Amygdala (tissue), 56 donors: Measurements from ENCODE around the gene WBP1.
"Not testable (repeated sequence)": the region's sequence is repeated elsewhere in the genome, so short reads cannot be mapped to it uniquely, and the experiment has no call there.

ENCODE experiments used
- DNase-seq, 56 donors: peaks; one replicate each; lab custom pipeline; 2025; lab: John Stamatoyannopoulos, UW

Gene WBP1

GRCh38 chr2:74458132-74458937, at the start of gene WBP1:
Gene WBP1 (plus strand): TSS chr2:74458438. CDS start chr2:74458603, 165 bp downstream.
- DNase-seq = peak; percentile 65 to 100 (median 100)

GRCh38 chr2:74413001-74413698, 45.1 kb upstream of the WBP1 start:
- no peak for DNase-seq

GRCh38 chr2:74414441-74414840, 43.8 kb upstream of the WBP1 start:
- DNase-seq = no peak

GRCh38 chr2:74414881-74415761, 43.1 kb upstream of the WBP1 start:
- peak in 22 of 56 donors; percentile 20 to 74 (median 38) for DNase-seq

DNA sequence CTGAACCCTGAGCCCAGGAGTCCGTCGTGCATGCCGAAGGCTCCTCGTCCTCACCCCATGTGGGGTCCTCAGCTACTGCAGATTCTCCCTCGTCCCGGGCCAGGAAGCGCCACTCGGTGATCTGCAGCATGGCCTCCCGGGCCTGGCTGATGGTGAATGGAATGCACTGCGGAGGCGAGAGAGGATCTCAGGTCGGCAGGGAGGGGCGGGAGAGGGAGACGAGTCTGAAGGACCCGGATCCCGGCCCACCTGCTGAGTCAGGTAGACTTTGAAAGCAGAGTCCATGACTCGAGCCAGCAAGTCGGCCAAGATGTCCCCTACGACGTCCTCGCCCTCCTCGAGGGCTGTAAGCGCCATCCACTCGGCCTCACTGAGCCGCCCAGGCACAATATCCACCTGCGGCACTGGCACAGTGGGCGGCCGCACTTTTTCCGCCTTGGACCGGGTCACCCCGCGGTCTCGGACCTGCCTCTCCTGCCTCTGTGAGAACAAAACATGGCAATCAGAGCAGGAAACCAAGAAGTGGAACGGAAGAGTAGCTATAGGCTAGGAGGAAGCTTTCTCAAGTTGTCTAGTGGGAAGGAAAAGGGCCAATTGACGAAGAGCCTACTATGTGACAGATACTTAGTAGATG, 42.4 kb upstream of the WBP1 start:
- no peak for DNase-seq

GRCh38 chr2:74416778-74417177, 41.5 kb upstream of the WBP1 start:
- DNase-seq = no peak

DNA sequence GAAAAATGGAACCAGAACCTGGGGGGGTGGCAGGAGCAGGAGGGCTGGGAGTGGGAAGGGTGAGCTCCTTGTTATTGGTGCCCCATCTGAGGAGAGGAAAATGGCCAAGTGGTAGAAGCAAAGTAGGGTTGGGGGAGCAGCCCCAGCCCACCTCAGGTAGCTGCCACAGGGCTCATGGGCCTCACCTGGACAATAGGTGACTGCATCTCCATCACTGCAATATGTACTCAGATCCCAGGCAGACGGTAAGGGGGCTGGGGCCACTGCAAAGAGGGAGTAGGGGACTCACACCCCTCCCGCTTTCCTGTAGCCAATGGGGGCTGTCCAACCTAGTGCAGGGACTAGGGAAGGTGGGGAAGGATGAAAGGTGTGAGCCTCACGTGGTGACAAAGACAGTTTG, 41.0 kb upstream of the WBP1 start:
- no peak for DNase-seq

GRCh38 chr2:74417763-74418162, 40.5 kb upstream of the WBP1 start:
- DNase-seq = no peak

DNA sequence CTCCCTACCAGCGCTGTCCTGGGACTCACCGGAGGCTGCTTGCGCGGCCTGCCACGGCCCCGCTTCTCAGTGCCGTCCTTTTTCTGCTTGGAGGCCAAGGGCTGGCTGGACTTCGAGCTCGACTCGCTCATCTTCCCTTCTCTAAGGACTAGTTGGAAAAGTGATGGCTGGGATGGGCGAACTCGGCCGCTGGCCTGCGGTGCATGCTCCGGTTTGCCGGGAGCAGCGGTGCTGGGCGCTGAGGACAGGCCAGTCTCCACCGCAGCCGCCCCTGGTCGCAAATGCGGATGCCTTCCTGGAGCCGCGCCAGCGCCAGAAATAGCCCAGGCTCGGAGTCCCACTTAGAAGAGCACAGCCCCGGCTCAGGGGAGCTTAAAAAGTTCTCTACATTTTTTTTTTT, 39.9 kb upstream of the WBP1 start:
- DNase-seq = no peak

DNA sequence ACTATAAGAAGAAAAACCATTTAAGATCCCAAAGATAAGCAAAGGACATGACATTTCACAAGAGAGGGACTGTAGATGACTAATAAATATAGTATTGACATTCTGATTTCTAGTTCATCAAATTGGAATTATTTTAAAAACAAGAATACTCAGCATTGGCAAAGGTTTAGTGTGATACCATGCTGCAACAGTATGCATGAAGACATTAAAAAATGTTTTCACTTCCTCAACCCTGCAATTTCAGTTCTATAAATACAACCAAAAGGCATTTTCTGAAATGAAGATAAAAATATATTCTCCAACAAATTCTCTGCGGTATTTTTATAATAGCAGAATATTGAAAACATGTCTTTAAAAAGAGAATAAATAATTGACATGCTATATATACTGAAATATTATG, 38.9 kb upstream of the WBP1 start:
- no peak for DNase-seq

GRCh38 chr2:74420006-74420405, 38.2 kb upstream of the WBP1 start:
- DNase-seq = no peak

DNA sequence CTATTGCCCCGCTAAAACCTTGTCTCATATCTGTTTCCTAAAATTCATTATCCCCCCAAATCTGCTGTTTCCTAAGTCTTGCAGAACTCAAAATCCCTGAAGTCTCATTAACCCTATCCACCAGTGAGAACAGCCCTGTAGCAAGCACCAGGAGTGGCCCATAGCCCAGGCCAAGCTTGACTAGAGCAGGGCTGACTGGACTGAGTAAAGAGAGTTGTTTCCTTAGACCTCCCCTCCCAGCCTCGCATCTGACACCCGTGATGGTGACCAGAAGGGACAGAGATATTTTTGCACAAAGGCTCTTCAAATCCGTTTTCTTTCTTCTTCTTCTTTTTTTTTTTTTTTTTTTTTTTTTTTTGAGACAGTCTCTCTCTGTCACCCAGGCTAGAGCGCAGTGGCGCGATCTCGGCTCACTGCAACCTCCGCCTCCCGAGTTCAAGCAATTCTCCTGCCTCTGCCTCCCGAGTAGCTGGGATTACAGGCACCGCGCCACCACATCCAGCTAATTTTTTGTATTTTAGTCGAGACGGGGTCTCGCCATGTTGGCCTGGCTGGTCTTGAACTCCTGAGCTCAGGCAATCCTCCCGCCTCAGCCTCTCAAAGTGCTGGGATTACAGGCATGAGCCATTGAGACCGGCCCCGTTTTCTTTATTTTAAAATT, 37.7 kb upstream of the WBP1 start:
- not testable (repeated sequence) for DNase-seq

GRCh38 chr2:74421221-74421870, 36.9 kb upstream of the WBP1 start, which contains the start of the genes C2orf81 and WDR54:
Gene C2orf81 (minus strand): TSS chr2:74421619. CDS start chr2:74421560, 59 bp downstream.
Gene WDR54 (plus strand): TSS chr2:74421730. CDS start chr2:74422154, 424 bp downstream.
- peak in 50 of 56 donors; percentile 12 to 83 (median 60) for DNase-seq

GRCh38 chr2:74423231-74424095, 34.8 kb upstream of the WBP1 start:
- DNase-seq = no peak

DNA sequence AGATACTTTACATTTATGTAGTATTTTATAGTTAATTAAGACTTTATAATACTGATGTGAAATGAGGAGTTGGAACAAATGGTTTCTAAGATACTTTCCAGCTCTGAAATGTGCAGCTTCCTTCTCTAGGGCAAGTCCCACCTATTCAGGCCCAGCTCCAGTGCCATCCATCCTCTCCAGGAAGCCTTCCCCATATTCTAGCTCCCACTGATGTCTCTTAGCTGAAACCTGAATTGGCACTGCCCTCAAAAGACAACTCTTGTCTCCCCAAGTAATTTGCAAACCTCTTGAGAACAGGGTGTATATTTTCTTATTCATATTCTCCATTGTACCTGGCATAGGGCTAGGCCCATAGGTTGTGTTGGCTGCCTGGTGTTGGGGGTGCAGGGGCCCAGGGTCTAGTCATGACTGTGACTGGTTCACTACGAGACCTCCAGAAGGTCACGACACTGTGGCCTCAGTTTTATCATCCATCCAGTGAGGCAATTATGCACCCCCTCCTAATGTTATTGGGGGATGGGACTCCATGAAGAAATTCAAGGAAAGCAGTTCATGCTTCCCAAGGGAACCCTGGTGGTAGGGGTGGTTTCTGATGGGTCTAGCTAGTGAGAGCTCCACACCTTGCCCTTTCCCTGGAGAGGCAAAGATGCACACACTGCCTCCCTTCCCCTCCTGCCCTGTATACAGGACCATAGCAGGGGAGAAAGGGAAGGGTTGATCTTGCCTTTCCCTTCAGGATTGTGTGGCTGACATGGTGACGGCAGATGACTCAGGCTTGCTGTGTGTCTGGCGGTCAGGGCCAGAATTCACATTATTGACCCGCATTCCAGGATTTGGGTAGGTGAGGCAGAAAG, 33.9 kb upstream of the WBP1 start:
- no peak for DNase-seq

- DNase-seq = no peak
Measured at GRCh38 chr2:74424995-74425406, 33.2 kb upstream of the WBP1 start.

DNA sequence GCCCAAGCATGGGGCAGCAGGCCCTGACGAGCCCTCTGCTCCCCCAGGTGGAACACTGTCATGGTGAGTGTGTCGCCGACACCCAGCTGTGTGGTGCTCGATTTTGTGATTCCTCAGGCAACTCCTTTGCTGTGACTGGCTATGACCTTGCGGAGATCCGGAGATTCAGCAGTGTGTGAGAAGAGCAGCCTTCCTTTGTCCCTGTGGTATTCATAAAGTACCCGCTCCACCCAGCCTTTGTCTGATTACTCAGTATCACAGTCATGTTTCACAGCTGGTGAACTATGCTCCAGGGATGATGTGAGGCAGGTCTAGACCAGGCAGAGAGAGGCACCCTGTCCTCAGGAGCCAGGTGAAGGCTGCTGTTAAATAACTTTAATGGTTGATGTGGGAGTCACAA, 32.7 kb upstream of the WBP1 start:
- DNase-seq = no peak
